ENCODE data around the gene KLF14.
A peak's percentile ranks its signal among the peaks of the same experiment; 100 is the strongest.
"Not testable (repeated sequence)": the region's sequence is repeated elsewhere in the genome, so short reads cannot be mapped to it uniquely, and the experiment has no call there.

The KLF14 gene

DNA sequence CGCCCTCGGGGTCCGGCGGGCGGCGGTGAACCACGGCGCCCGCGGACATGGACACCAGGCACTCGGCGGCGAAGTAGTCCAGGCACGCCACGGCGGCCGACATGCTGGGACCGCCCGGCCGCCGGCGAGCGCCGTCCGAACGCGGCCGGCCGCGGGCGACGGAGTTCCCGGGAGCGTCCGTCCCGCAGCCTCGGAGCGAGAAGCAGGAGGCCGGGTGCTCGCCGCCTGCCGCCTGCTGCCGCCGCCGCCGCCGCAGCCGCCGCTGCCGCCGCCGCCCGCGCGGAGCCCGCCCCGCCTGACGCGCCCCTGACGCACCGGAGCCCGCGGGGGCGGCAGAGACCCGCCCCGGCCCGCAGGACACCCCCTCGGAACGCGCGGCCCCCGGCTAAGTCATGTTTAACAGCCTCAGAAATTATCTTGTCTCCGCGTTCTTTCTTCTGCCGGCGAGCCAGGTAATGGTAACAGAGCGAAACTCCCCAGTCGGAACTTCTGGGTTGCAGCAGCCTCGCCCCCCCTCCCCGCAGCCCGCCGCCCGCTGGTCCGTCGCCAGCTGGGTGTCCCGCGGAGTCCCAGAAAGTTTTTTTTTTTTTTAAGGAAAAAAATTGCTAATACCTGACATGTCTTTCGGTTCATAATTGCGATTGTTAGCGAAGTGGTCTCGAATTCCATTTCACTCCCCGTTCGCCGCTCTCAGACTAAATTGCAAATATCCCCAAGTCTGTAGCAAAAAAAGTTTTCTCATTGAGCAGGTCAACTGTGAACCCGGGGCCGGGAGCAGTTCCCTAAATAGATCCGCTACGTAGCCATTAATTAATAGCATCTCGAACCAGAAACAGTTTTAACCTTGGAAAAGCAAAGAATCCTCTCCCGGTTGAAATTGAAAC, at the start of gene KLF14:
Gene KLF14, minus strand, starts transcription at position 277 of the 884 bp plus-strand sequence. Its CDS starts 174 bp downstream, at position 103.
- DNase-seq (ENCODE audit: extremely low read depth, insufficient read length) = no peak
- no peaks in the 10 kb centered on the region; the same call in 1 of the 2 replicates for H3K27me3 ChIP-seq (replicated peaks; ENCODE audit: control insufficient read depth, insufficient read depth, low read length)
- peak within 1 kb of the TSS; percentile 59 for H3K4me3 ChIP-seq (replicated peaks; ENCODE audit: low read depth, low read length)
- no peaks in the 10 kb centered on the region for H3K36me3 ChIP-seq (ENCODE audit: control insufficient read depth, insufficient read depth, low read length)
- TF ChIP-seq, protein P1, sequence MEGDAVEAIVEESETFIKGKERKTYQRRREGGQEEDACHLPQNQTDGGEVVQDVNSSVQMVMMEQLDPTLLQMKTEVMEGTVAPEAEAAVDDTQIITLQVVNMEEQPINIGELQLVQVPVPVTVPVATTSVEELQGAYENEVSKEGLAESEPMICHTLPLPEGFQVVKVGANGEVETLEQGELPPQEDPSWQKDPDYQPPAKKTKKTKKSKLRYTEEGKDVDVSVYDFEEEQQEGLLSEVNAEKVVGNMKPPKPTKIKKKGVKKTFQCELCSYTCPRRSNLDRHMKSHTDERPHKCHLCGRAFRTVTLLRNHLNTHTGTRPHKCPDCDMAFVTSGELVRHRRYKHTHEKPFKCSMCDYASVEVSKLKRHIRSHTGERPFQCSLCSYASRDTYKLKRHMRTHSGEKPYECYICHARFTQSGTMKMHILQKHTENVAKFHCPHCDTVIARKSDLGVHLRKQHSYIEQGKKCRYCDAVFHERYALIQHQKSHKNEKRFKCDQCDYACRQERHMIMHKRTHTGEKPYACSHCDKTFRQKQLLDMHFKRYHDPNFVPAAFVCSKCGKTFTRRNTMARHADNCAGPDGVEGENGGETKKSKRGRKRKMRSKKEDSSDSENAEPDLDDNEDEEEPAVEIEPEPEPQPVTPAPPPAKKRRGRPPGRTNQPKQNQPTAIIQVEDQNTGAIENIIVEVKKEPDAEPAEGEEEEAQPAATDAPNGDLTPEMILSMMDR (IDR thresholded peaks at IDR 0.05; ENCODE audit: insufficient read depth, low read length, poor library complexity, severe bottlenecking) = no peak

DNA sequence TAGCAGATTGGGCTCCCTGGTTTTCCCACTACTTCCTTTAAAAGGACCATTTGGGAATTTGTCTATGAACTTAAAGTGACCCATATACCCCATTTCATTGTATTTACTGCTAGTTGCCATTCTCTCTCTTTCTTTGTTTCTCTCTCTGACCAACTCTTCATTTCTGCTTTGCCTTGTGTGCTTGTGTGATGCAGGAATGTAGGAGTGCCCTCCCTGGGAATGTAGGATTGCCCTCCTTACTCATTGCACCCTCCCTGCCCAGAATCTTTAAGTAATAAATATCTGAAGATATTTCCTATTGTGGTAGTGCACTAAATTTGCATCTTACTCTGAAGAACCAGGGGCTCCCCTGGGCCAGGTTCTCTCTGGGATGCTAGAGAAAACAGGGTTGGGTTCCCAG, 47.3 kb upstream of the KLF14 start:
- TF ChIP-seq, protein P1 (IDR thresholded peaks at IDR 0.05; ENCODE audit: insufficient read depth, low read length, poor library complexity, severe bottlenecking) = no peak
- H3K4me3 ChIP-seq (replicated peaks; ENCODE audit: low read depth, low read length) = no peak overlapping the region
- DNase-seq (ENCODE audit: extremely low read depth, insufficient read length) = no peak
- H3K27me3 ChIP-seq (replicated peaks; ENCODE audit: control insufficient read depth, insufficient read depth, low read length) = no peaks in the 10 kb centered on the region; the same call in 1 of the 2 replicates
- H3K36me3 ChIP-seq (ENCODE audit: control insufficient read depth, insufficient read depth, low read length) = no peaks in the 10 kb centered on the region

DNA sequence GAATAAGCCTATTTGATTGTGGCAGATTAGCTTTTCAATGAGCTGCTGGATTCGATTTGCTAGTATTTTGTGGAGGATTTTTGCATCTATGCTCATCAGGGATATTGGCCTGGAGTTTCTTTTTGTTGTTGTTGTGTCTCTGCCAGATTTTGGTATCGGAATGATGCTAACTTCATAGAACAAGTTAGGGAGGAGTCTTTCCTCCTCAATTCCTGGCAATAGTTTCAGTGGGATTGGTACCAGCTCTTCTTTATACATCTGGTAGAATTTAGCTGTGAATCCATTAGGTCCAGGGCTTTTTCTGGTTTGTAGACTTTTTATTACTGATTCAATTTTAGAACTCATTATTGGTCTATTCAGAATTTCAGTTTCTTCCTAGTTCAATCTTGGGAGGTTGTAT, 43.4 kb upstream of the KLF14 start:
- no peak for DNase-seq (ENCODE audit: extremely low read depth, insufficient read length)
- Histone ChIP-seq H3K36me3 (ENCODE audit: control insufficient read depth, insufficient read depth, low read length) (no peaks in the 10 kb centered on the region), H3K4me3 (replicated peaks; ENCODE audit: low read depth, low read length) (no peak overlapping the region), H3K27me3 (replicated peaks; ENCODE audit: control insufficient read depth, insufficient read depth, low read length) (no peaks in the 10 kb centered on the region; the same call in 1 of the 2 replicates)
- TF ChIP-seq, protein P1 (IDR thresholded peaks at IDR 0.05; ENCODE audit: insufficient read depth, low read length, poor library complexity, severe bottlenecking) = no peak

DNA sequence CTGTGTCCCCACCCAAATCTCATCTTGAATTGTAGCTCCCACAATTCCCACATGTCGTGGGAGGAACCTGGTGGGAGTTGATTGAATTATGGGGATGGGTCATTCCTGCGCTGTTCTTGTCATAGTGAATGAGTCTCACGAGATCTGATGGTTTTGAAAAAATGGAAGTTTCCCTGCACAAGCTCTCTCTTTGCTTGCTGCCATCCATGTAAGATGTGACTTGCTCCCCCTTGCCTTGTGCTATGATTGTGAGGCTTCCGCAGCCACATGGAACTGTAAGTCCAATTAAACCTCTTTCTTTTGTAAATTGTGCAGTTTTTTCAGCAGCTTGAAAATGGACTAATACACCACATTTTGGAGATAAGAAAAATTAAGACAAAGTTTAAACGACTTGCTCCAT, 38.4 kb upstream of the KLF14 start:
- DNase-seq (ENCODE audit: extremely low read depth, insufficient read length); H3K27me3 ChIP-seq (replicated peaks; ENCODE audit: control insufficient read depth, insufficient read depth, low read length); H3K36me3 ChIP-seq (ENCODE audit: control insufficient read depth, insufficient read depth, low read length); H3K4me3 ChIP-seq (replicated peaks; ENCODE audit: low read depth, low read length): not testable (repeated sequence)

DNA sequence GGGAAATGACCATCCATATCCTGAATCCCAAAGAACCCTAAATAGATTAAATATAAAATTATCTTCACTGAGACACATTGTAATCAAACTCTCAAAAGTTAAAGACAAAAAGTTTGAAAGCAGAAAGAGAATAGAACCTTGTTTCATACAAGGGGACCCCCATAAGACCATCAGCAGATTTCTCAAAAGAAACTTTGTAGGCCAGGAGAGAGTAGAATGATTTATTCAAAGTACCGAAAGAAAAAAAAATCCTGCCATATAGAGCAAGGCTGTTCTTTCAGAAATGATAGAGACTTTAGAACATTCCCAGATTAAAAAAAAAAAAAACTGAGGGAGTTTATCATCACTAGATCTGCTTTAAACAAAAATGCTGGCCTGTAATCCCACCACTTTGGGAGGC, 34.8 kb upstream of the KLF14 start:
- no peaks in the 10 kb centered on the region for H3K27me3 ChIP-seq (replicated peaks; ENCODE audit: control insufficient read depth, insufficient read depth, low read length)
- H3K36me3 ChIP-seq (ENCODE audit: control insufficient read depth, insufficient read depth, low read length) = no peaks in the 10 kb centered on the region
- no peak overlapping the region for H3K4me3 ChIP-seq (replicated peaks; ENCODE audit: low read depth, low read length)
- TF ChIP-seq, protein P1 (IDR thresholded peaks at IDR 0.05; ENCODE audit: insufficient read depth, low read length, poor library complexity, severe bottlenecking) = no peak
- no peak for DNase-seq (ENCODE audit: extremely low read depth, insufficient read length)

DNA sequence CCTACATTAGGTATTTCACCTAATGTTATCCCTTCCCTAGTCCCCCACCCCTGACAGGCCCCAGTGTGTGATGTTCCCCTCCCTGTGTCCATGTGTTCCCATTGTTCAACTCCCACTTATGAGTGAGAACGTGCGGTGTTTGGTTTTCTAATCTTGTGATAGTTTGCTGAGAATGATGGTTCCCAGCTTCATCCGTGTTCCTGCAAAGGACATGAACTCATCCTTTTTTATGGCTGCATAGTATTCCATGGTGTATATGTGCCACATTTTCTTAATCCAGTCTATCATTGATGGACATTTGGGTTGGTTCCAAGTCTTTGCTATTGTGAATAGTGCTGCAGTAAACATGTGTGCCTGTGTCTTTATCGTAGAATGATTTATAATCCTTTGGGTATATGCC, 30.6 kb upstream of the KLF14 start:
- not testable (repeated sequence) for DNase-seq (ENCODE audit: extremely low read depth, insufficient read length); H3K36me3 ChIP-seq (ENCODE audit: control insufficient read depth, insufficient read depth, low read length); H3K4me3 ChIP-seq (replicated peaks; ENCODE audit: low read depth, low read length); H3K27me3 ChIP-seq (replicated peaks; ENCODE audit: control insufficient read depth, insufficient read depth, low read length)

Measured in GM06990 (cell line).